PC-3 (cell line): ENCODE measurements around the gene CSH1.
A peak's percentile ranks its signal among the peaks of the same experiment; 100 is the strongest.

Experiments
- EZH2 ChIP-seq: fragments of 300-600 bp; sonication (generic); IDR thresholded peaks from one replicate; pipeline ENCODE4 v1.6.1; 2017; ENCODE audit warnings: antibody characterized with exemption, mild to moderate bottlenecking, low read length; ENCODE audit not compliant: unreplicated experiment
- EZH2phosphoT487 ChIP-seq: fragments of 300-600 bp; sonication (generic); IDR thresholded peaks from 2 replicates; pipeline ENCODE4 v1.6.1; 2018; ENCODE audit warnings: mild to moderate bottlenecking, antibody characterized with exemption, low read length, borderline replicate concordance
- TF ChIP-seq, protein P1 (sequence below): fragments of 300-600 bp; sonication (generic); conservative IDR thresholded peaks from 2 replicates; pipeline ENCODE4 v1.5.1; 2017; ENCODE audit warnings: antibody characterized with exemption, low read depth, mild to moderate bottlenecking, low read length

DNA sequence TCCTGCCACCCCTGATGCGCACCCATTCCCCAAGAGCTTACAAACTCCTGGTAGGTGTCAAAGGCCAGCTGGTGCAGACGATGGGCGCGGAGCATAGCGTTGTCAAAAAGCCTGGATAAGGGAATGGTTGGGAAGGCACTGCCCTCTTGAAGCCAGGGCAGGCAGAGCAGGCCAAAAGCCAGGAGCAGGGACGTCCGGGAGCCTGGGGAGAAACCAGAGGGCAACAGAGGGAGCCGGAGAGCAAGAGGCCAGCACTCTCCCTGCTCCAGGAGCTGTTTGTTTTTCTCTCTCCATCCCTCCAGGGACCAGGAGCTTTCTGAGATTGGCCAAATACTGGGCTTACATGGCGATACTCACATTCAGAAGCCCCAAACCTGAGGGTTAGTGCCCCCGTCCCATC lies 21.9 kb upstream of the CSH1 start:
- TF ChIP-seq, protein P1, sequence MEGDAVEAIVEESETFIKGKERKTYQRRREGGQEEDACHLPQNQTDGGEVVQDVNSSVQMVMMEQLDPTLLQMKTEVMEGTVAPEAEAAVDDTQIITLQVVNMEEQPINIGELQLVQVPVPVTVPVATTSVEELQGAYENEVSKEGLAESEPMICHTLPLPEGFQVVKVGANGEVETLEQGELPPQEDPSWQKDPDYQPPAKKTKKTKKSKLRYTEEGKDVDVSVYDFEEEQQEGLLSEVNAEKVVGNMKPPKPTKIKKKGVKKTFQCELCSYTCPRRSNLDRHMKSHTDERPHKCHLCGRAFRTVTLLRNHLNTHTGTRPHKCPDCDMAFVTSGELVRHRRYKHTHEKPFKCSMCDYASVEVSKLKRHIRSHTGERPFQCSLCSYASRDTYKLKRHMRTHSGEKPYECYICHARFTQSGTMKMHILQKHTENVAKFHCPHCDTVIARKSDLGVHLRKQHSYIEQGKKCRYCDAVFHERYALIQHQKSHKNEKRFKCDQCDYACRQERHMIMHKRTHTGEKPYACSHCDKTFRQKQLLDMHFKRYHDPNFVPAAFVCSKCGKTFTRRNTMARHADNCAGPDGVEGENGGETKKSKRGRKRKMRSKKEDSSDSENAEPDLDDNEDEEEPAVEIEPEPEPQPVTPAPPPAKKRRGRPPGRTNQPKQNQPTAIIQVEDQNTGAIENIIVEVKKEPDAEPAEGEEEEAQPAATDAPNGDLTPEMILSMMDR, result peak; percentile 24; the same call in 1 of the 2 replicates
- TF ChIP-seq EZH2phosphoT487 (no peak), EZH2 (no peak)
